Lower leg skin (tissue), 4 donors: ENCODE results near the gene FAM193A. TPM values are rescaled to one million over a fixed set of nuclear protein-coding genes. Genes with fewer than 3 reads are reported as not detected.

Source experiments
- DNase-seq, 2 donors: peaks; one replicate each; pipeline ENCODE4 v3.0.0-alpha.2; 2019; ENCODE audit warnings: low spot score in 2 of 2
- H3K4me3 ChIP-seq: fragments of 200-600 bp; sonication (generic); 2 replicates; pipeline ENCODE4 v1.5.1; 2017; ENCODE audit warnings: mild to moderate bottlenecking, low read depth; ENCODE audit not compliant: poor library complexity, severe bottlenecking
- POLR2A ChIP-seq, 2 donors: fragments of 450-650 bp; IDR thresholded peaks; one replicate each; pipeline ENCODE4 v1.6.1; 2016 to 2017; ENCODE audit warnings: antibody characterized with exemption in 2 of 2, mild to moderate bottlenecking in 1 of 2, moderate library complexity in 1 of 2
- WGBS, 2 donors: methylation state at CpG; one replicate each; pipeline ENCODE4 v1.1.5; 2018; 5-methylcytosine and 5-hydroxymethylcytosine counted together
- intact Hi-C: fragments of 100-400 bp; cut with DNase I; formaldehyde crosslinking; loops from one replicate; pipeline ENCODE4 v1.15.0; 2023; ENCODE audit warnings: low total_unique reads
- total RNA-seq, 4 donors: library from RNA; depleted of rRNA; stranded (reverse); fragments of >200 nt; gene quantifications; one replicate each; pipeline ENCODE4 v1.1.0, GENCODE V29; 2016
- TF ChIP-seq, protein P1 (sequence below), 3 donors: fragments of 450-650 bp; IDR thresholded peaks; one replicate each; pipeline ENCODE4 v1.5.1; 2016; ENCODE audit warnings: antibody characterized with exemption in 3 of 3, mild to moderate bottlenecking in 3 of 3, moderate library complexity in 2 of 3

FAM193A gene
- total RNA-seq, 4 donors from 2014 or later, result 16.3 to 38.6 (median 25.7) TPM

DNA sequence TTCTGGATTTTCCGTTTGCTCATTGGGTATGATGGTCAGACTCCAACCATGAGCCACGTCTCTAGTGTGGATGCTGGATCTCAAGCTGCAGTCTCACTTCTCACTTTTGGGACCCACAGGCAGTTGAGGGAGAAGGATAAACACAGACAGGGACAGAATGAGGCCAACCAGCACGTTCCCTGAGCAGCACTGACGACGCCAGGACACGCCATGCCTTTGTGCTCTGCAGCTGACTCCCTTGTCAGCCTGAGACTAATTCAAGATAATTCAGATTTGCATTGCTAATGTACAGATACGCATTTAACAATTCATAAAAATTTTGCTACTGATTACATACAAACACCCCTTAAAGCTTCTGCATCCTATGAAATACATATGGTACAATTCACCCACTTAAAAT, 106.5 kb downstream of the FAM193A start:
- WGBS, 2 donors, result 88 to 91% methylated on average over 7 of the region's 7 CpGs
- intact Hi-C loops, result no loop called here
- H3K4me3 ChIP-seq, result no peak overlapping the region
- DNase-seq, result peak in 1 of 2 donors; percentile 49
- TF ChIP-seq POLR2A (IDR thresholded peaks at IDR 0.05), result no peak
- TF ChIP-seq, protein P1, sequence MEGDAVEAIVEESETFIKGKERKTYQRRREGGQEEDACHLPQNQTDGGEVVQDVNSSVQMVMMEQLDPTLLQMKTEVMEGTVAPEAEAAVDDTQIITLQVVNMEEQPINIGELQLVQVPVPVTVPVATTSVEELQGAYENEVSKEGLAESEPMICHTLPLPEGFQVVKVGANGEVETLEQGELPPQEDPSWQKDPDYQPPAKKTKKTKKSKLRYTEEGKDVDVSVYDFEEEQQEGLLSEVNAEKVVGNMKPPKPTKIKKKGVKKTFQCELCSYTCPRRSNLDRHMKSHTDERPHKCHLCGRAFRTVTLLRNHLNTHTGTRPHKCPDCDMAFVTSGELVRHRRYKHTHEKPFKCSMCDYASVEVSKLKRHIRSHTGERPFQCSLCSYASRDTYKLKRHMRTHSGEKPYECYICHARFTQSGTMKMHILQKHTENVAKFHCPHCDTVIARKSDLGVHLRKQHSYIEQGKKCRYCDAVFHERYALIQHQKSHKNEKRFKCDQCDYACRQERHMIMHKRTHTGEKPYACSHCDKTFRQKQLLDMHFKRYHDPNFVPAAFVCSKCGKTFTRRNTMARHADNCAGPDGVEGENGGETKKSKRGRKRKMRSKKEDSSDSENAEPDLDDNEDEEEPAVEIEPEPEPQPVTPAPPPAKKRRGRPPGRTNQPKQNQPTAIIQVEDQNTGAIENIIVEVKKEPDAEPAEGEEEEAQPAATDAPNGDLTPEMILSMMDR (IDR thresholded peaks at IDR 0.05), result no peak

DNA sequence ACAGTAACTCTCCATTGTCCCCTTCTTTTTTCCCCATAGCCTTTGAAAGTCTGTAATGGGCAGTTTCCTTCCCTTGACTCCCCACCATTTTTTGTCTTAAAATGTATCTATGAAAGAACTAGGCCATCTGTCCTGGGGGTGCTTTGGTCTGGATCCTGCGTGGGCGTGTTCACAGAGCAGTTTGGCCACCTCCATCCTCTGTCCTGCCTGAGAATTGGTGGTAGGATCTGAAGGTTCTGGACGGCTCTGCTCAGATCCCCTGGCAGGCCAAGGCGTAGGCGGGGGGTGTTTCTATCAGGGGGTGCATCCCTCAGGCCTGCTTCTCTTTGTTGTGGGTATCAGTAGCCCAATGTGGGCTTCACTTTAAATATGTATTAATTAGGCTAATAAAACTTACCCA, 107.1 kb downstream of the FAM193A start:
- WGBS, 2 donors, result 90 to 91% methylated on average over 5 of the region's 5 CpGs

DNA sequence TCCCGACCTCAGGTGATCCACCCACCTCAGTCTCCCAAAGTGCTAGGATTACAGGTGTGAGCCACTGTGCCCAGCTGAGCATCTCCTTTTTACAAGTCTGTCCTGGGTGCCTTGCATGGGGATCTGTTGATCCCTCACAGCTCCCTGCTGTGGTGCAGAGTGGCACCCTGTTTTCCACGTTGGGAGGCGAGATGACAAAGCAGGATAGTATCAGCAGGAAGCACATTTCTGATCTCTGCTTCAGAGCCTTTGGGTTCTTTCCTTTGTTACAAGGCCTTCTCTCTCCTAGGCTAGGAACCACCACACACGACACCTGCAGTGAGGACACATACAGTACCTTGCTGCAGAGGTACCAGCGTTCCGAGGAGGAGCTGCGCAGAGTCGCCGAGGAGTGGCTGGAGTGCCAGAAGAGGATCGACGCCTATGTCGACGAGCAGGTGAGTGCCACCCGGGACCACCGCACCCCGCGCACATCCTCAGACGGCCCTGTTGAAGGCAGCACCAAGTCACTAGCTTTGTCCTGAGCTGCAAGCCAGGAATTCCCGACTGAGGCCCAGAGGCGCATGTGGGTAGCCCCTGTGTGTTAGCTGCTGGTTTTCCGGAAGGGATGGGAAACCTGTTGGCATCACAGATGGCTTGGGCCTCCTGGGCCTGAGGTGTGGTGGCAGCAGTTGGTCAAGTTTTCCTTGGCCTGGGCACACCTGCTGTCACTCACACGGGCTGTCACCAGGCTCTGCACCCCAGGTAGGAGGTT, 110.1 kb downstream of the FAM193A start:
- intact Hi-C loops, result no loop called here
- no peak overlapping the region for H3K4me3 ChIP-seq
- no peak for TF ChIP-seq POLR2A (IDR thresholded peaks at IDR 0.05)
- TF ChIP-seq, protein P1 (IDR thresholded peaks at IDR 0.05), result no peak
- 92 to 94% methylated on average over 22 of the region's 22 CpGs for WGBS, 2 donors
- DNase-seq, result peak in 1 of 2 donors; percentile 82

More for the DNA sequence above, 107.1 kb downstream of the FAM193A start:
- peak in 1 of 2 donors; percentile 64 for DNase-seq
- no peak for TF ChIP-seq POLR2A (IDR thresholded peaks at IDR 0.05)
- TF ChIP-seq, protein P1 (IDR thresholded peaks at IDR 0.05), result no peak
- intact Hi-C loops, result no loop called here
- H3K4me3 ChIP-seq, result no peak overlapping the region

DNA sequence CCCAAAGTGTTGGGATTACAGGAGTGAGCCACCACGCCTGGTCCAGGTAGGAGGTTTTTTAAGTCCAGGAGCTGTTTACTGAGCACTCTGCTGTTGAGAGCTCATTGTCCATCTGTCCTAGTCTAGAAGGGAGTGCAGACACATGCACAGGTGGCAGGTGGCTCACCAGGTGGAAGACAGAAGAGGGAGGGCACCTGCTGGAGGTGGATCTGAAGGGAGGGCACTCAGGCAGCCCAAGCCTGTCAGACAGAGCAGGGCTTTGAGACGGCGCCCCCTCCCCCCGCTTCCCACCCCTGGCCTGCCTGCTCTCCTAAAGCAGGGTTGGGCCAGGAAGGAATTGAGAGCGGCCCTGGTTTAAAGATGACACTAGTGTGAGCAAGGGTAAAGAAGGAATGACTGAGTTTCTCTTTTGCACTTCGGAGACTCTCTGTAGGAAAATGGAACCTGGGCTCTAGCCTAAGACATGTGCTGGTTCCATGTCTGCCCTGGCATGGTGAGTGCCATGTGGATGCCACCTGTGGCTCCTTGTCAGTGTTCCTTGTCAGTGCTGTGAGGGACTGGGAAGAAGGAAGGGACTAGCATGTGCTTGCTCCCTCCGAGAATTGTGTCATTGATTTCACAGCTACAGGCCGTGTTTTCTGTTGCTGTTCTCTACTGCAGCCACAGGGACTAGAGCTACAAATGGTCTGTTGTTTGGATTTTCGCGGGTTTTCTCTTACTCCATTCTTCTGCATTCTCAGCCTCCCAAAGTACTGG, 111.1 kb downstream of the FAM193A start:
- TF ChIP-seq, protein P1 (IDR thresholded peaks at IDR 0.05), result no peak
- TF ChIP-seq POLR2A (IDR thresholded peaks at IDR 0.05), result no peak
- 87% methylated on average over 10 of the region's 10 CpGs for WGBS, 2 donors
- DNase-seq, result peak in 1 of 2 donors; percentile 42
- H3K4me3 ChIP-seq, result no peak overlapping the region
- intact Hi-C loops, result no loop called here

- WGBS, 2 donors, result 93 to 95% methylated on average over 9 of the region's 9 CpGs
- DNase-seq, result peak in 1 of 2 donors; percentile 75
- intact Hi-C loops, result no loop called here
- H3K4me3 ChIP-seq, result no peak overlapping the region
- TF ChIP-seq POLR2A (IDR thresholded peaks at IDR 0.05), result no peak
- TF ChIP-seq, protein P1 (IDR thresholded peaks at IDR 0.05), result no peak
These were observed 111.8 kb downstream of the FAM193A start for GRCh38 chr4:2648159-2648814.
